HG02678 (cell line): ENCODE measurements around the gene FASTK.

Experiments used
- ATAC-seq: cut with Tn5 transposase; IDR thresholded peaks from one replicate; pipeline ENCODE4 v1.9.1; 2021; ENCODE audit warnings: mild to moderate bottlenecking, moderate library complexity; ENCODE audit not compliant: unreplicated experiment

The FASTK gene

GRCh38 chr7:151080522-151081169 is at the start of gene FASTK:
Gene FASTK, minus strand, starts transcription at chr7:151080809. Its CDS starts 43 bp downstream, at chr7:151080766.
- peak; percentile 74 for ATAC-seq

- no peak for ATAC-seq
Measured at GRCh38 chr7:151129960-151130591, 49.5 kb upstream of the FASTK start.

- no peak for ATAC-seq
Measured at GRCh38 chr7:151129117-151129959, 48.7 kb upstream of the FASTK start.

GRCh38 chr7:151128716-151129115 is 48.1 kb upstream of the FASTK start:
- no peak for ATAC-seq

GRCh38 chr7:151128144-151128543 is 47.5 kb upstream of the FASTK start:
- ATAC-seq: no peak

- no peak for ATAC-seq
Measured at GRCh38 chr7:151126491-151127137, 46.0 kb upstream of the FASTK start.

GRCh38 chr7:151125846-151126481 is 45.4 kb upstream of the FASTK start:
- ATAC-seq: no peak

- no peak for ATAC-seq
Measured at GRCh38 chr7:151125470-151125845, 44.8 kb upstream of the FASTK start.

GRCh38 chr7:151124899-151125399 is 44.3 kb upstream of the FASTK start:
- no peak for ATAC-seq

GRCh38 chr7:151124481-151124880 is 43.9 kb upstream of the FASTK start:
- no peak for ATAC-seq

GRCh38 chr7:151123822-151124464 is 43.3 kb upstream of the FASTK start:
- ATAC-seq: peak; percentile 87

GRCh38 chr7:151123158-151123821 is 42.7 kb upstream of the FASTK start:
- no peak for ATAC-seq

- ATAC-seq: no peak
Measured at GRCh38 chr7:151122796-151123157, 42.2 kb upstream of the FASTK start.

GRCh38 chr7:151122276-151122675 is 41.7 kb upstream of the FASTK start:
- ATAC-seq: no peak

GRCh38 chr7:151121380-151122170 is 41.0 kb upstream of the FASTK start:
- no peak for ATAC-seq

- ATAC-seq: no peak
Measured at GRCh38 chr7:151120896-151121295, 40.3 kb upstream of the FASTK start.

- no peak for ATAC-seq
Measured at GRCh38 chr7:151119902-151120301, 39.3 kb upstream of the FASTK start.

- ATAC-seq: no peak
Measured at GRCh38 chr7:151119055-151119415, 38.4 kb upstream of the FASTK start.
